PFSK-1 (cell line): ENCODE results near the gene ARV1. TPM values are rescaled to one million over a fixed set of nuclear protein-coding genes. Genes with fewer than 3 reads are reported as not detected.
A peak's percentile ranks its signal among the peaks of the same experiment; 100 is the strongest.

Experiments used
- FOXP2 ChIP-seq: optimal IDR thresholded peaks from 2 replicates; pipeline ENCODE3; 2011; ENCODE audit warnings: borderline replicate concordance, control low read depth, inconsistent platforms; ENCODE audit not compliant: insufficient read depth; ENCODE audit errors: extremely low read length, extremely low read depth
- POLR2AphosphoS5 ChIP-seq: IDR thresholded peaks from 2 replicates; pipeline ENCODE4 v1.6.1; 2012; ENCODE audit warnings: low read depth, mild to moderate bottlenecking, control low read depth, low read length, moderate library complexity
- SIN3A ChIP-seq: IDR thresholded peaks from 2 replicates; pipeline ENCODE4 v1.6.1; 2012; ENCODE audit warnings: mild to moderate bottlenecking, low read length, moderate library complexity, borderline replicate concordance; ENCODE audit not compliant: insufficient read depth
- TAF1 ChIP-seq: IDR thresholded peaks from 2 replicates; pipeline ENCODE4 v1.6.1; 2012; ENCODE audit warnings: low read length, control low read depth, borderline replicate concordance; ENCODE audit not compliant: insufficient read depth
- polyA plus RNA-seq: library from polyadenylated mRNA; unstranded; fragments of >200 nt; gene quantifications from one replicate; pipeline ENCODE4 v1.2.1, GENCODE V29; 2012; ENCODE audit warnings: low read depth, missing spikeins; ENCODE audit not compliant: insufficient read length
- TF ChIP-seq, protein P1 (sequence below), 2 experiments: IDR thresholded peaks; 2 replicates each; pipeline versions ENCODE4 v1.6.1 to v1.8.0; 2011 to 2012; ENCODE audit warnings: low read depth in 2 of 2, low read length in 2 of 2, control low read depth in 1 of 2, inconsistent platforms in 1 of 2, mild to moderate bottlenecking in 1 of 2, moderate library complexity in 1 of 2; ENCODE audit not compliant: insufficient read depth in 1 of 2

Gene ARV1
- 12.5 TPM for polyA plus RNA-seq

DNA sequence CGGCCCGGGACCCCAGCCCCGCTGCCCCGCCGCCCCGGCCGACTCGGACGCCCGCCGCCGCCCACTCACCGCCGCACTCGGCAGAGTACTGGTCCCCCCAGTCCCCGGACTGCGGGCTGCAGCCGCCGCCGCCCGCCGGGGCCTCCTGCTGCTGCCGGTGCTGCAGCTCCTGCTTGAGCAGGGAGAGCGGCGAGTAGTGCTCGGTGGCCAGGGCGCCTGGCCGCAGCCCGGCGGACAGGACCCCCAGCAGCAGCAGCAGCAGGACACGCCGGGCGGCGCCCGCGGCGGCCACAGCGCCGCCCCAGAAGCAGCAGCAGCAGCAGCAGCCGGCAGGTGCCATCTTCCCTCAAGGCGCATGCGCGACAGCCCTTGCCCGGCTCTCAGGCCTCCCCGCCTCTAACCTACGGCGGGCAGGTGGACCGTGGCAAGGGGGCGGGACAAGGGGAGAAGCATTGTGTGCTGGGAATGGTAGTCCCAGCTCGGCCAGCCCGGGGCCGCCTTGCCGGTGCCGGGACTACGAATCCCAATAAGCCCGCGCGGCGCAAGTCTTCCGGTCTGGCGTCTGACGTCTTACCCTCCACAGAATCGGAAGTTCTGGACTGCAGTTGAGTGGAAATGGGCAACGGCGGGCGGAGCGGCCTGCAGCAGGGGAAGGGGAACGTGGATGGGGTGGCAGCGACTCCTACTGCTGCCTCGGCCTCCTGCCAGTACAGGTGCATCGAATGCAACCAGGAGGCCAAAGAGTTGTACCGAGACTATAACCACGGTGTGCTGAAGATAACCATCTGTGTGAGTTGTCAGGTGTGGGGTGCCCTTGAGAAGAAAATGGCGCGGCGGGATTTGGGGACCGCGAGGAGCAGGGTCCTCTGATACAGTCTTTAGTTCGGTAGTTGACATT is at the start of gene ARV1, which contains the start of gene TTC13:
TSS of gene ARV1 (plus strand) at position 604 of the 898 bp plus-strand sequence. CDS start at position 616, 12 bp downstream.
TSS of gene TTC13 (minus strand) at position 371 of the 898 bp plus-strand sequence. CDS start at position 340, 31 bp downstream.
- TF ChIP-seq POLR2AphosphoS5 = peak; percentile 74
- TF ChIP-seq TAF1 = peak; percentile 88; the same call in 1 of the 2 replicates
- TF ChIP-seq FOXP2 = no peak

DNA sequence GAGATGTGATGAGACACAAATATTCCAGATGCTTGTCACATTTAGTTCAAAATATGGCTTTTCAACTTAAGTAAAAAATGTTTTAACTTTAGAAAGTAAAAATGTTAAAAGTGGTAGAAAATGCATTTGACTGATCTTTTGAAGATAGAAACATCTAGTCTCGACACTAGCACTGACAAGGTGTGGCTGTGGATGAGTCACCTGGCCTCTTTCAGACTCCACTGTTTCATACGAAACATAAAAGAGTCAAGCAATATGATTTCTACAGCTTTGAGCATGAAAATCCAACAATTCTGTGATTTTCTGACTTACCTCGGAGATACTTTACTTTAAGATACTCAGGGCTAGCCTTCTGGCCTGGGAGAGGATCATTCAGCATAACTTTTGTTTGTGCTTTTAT is 47.9 kb upstream of the ARV1 start:
- TF ChIP-seq FOXP2 = no peak

DNA sequence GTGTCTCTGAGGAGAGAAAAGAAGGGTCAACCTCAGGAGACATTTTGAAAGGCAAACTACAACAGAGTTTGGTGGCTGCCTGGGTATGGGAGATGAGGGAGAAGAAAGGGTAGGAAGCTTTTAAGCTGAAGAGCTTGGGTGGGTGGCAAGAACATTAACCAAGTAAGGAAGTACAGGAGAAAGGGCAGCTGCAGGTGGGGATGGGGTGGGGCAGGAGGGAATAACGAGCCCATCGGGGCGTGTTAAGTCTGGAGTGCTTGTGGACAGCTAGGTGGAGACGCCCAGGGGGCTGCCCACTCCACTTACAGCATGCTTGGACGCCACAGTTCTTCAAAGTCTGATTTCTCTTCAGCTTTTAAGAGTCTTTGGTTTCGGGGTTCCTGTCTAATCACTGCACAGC is 43.0 kb upstream of the ARV1 start:
- TF ChIP-seq POLR2AphosphoS5 = no peak
- TF ChIP-seq SIN3A = no peak
- no peak for TF ChIP-seq FOXP2
- TF ChIP-seq, protein P1, sequence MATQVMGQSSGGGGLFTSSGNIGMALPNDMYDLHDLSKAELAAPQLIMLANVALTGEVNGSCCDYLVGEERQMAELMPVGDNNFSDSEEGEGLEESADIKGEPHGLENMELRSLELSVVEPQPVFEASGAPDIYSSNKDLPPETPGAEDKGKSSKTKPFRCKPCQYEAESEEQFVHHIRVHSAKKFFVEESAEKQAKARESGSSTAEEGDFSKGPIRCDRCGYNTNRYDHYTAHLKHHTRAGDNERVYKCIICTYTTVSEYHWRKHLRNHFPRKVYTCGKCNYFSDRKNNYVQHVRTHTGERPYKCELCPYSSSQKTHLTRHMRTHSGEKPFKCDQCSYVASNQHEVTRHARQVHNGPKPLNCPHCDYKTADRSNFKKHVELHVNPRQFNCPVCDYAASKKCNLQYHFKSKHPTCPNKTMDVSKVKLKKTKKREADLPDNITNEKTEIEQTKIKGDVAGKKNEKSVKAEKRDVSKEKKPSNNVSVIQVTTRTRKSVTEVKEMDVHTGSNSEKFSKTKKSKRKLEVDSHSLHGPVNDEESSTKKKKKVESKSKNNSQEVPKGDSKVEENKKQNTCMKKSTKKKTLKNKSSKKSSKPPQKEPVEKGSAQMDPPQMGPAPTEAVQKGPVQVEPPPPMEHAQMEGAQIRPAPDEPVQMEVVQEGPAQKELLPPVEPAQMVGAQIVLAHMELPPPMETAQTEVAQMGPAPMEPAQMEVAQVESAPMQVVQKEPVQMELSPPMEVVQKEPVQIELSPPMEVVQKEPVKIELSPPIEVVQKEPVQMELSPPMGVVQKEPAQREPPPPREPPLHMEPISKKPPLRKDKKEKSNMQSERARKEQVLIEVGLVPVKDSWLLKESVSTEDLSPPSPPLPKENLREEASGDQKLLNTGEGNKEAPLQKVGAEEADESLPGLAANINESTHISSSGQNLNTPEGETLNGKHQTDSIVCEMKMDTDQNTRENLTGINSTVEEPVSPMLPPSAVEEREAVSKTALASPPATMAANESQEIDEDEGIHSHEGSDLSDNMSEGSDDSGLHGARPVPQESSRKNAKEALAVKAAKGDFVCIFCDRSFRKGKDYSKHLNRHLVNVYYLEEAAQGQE (IDR thresholded peaks at IDR 0.05; ENCODE audit: insufficient read depth in 1 of 2, low read depth in 2 of 2, low read length in 2 of 2) = no peak
- TF ChIP-seq TAF1 = no peak

DNA sequence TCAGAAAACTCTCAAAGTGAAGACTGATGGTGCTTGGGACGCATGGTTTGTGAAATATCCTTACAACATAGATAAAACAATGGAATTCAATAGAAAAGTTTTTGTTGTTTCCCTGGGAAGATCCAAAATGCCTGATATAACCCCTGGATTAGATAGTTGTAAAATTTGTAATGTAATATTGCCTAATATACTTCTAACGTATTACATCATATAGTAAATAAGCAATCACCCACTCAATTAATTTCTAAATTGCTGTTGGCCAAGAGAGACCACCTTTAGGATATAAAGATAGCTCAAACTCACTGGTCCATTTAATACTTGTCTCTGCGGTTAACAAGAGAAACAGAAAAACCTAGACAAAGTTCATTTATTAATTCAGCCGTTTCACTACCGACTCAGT is 42.4 kb upstream of the ARV1 start:
- no peak for TF ChIP-seq FOXP2
- no peak for TF ChIP-seq TAF1
- TF ChIP-seq, protein P1 (IDR thresholded peaks at IDR 0.05; ENCODE audit: insufficient read depth in 1 of 2, low read depth in 2 of 2, low read length in 2 of 2) = no peak
- TF ChIP-seq SIN3A = no peak
- TF ChIP-seq POLR2AphosphoS5 = no peak

DNA sequence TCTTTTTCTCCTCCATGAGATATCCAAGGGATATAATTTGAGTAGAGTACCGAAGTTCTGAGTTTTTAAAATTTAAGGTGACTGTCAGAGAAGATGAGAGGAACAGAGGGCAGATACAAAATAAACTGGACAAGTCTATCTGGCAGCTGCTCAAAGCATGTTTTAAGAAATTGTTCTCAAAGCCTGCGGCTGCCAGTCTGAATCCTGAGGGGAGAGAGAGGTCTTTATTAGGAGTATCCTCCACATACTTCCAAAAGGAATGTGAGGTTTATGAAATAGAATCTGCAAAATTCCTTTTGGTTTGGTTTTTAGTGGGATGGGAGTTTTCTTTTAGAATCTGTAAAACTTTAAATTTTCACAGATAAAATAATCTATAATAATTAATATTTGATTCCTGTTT is 41.5 kb upstream of the ARV1 start:
- TF ChIP-seq POLR2AphosphoS5 (no peak), SIN3A (no peak), TAF1 (no peak), FOXP2 (no peak)
- TF ChIP-seq, protein P1 (IDR thresholded peaks at IDR 0.05; ENCODE audit: insufficient read depth in 1 of 2, low read depth in 2 of 2, low read length in 2 of 2) = no peak

DNA sequence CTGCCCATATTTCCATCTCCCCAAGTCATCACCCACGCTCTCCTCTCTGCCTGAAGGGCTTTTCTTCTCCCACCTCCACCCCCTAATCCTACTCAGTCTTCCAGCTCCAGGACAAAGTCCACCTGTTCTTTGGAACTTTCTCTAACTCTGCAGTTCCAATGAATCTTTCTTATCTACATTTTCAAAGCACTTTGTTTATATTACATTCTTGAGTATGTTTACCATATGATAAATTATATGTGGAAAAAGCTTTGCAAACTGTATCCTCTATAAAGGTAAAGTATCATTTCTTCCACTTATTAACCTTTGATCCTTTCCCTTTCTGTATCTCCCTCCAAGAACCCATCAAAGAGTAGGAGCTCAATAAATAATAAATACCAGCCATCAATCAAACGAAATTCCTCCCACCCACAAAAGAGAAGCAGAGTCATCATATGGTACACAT is 39.9 kb upstream of the ARV1 start:
- TF ChIP-seq POLR2AphosphoS5 = no peak
- TF ChIP-seq TAF1 = no peak
